Neural crest cell (in vitro differentiated cells): ENCODE measurements around the gene TNIK. TPM values are rescaled to one million over a fixed set of nuclear protein-coding genes. Genes with fewer than 3 reads are reported as not detected.

Experiments
- DNase-seq: peaks from one replicate; pipeline ENCODE4 v3.0.0; 2021; ENCODE audit warnings: low read depth, mixed read lengths, low spot score
- H3K27ac Mint-ChIP-seq: one replicate; pipeline ENCODE4 v1.8.0; 2021; ENCODE audit warnings: mild to moderate bottlenecking, mixed read lengths; ENCODE audit not compliant: unreplicated experiment
- H3K27me3 Mint-ChIP-seq: 2 replicates; pipeline ENCODE4 v1.8.0; 2021; ENCODE audit warnings: low read depth, mild to moderate bottlenecking, mixed read lengths
- H3K36me3 Mint-ChIP-seq: 2 replicates; pipeline ENCODE4 v1.8.0; 2021; ENCODE audit warnings: low read depth, mild to moderate bottlenecking, mixed read lengths
- H3K4me1 Mint-ChIP-seq: 2 replicates; pipeline ENCODE4 v1.8.0; 2021; ENCODE audit warnings: mixed read lengths
- H3K4me3 Mint-ChIP-seq: one replicate; pipeline ENCODE4 v1.8.0; 2021; ENCODE audit warnings: mild to moderate bottlenecking, mixed read lengths
- H3K9me3 Mint-ChIP-seq: 2 replicates; pipeline ENCODE4 v1.8.0; 2021; ENCODE audit warnings: mixed read lengths
- CTCF ChIP-seq: fragments of 200-600 bp; sonication (generic); conservative IDR thresholded peaks from 2 replicates; pipeline ENCODE4 v1.5.0; 2021; ENCODE audit warnings: antibody characterized with exemption, mild to moderate bottlenecking
- total RNA-seq: library from RNA; stranded (reverse); gene quantifications from 2 replicates; pipeline ENCODE4 v1.2.1, GENCODE V29; 2021

TNIK gene
- total RNA-seq, 1 donor from 2014 or later: 32.3 TPM

- H3K9me3 Mint-ChIP-seq: no peaks in the 10 kb centered on the region
- no peak for DNase-seq
- no peak for TF ChIP-seq CTCF
- peaks cover 27% of the 10 kb centered on the region for H3K36me3 Mint-ChIP-seq
- H3K27ac Mint-ChIP-seq: no peak overlapping the region
- H3K4me3 Mint-ChIP-seq: no peak overlapping the region
- no peaks in the 10 kb centered on the region for H3K27me3 Mint-ChIP-seq
- no peaks in the 10 kb centered on the region for H3K4me1 Mint-ChIP-seq
These were observed 360.3 kb downstream of the TNIK start for GRCh38 chr3:171099911-171100310.

GRCh38 chr3:171095063-171095462 is 365.1 kb downstream of the TNIK start:
- DNase-seq: no peak
- H3K9me3 Mint-ChIP-seq: no peaks in the 10 kb centered on the region
- H3K4me1 Mint-ChIP-seq: peaks cover 17% of the 10 kb centered on the region
- no peak overlapping the region for H3K27ac Mint-ChIP-seq
- H3K36me3 Mint-ChIP-seq: peaks cover 29% of the 10 kb centered on the region
- no peak overlapping the region for H3K4me3 Mint-ChIP-seq
- TF ChIP-seq CTCF: no peak
- no peaks in the 10 kb centered on the region for H3K27me3 Mint-ChIP-seq

- no peaks in the 10 kb centered on the region for H3K9me3 Mint-ChIP-seq
- H3K36me3 Mint-ChIP-seq: peaks cover 31% of the 10 kb centered on the region
- no peak for DNase-seq
- no peak overlapping the region for H3K27ac Mint-ChIP-seq
- H3K4me1 Mint-ChIP-seq: peaks cover 24% of the 10 kb centered on the region
- H3K4me3 Mint-ChIP-seq: no peak overlapping the region
- H3K27me3 Mint-ChIP-seq: no peaks in the 10 kb centered on the region
- TF ChIP-seq CTCF: no peak
These were observed 365.8 kb downstream of the TNIK start for GRCh38 chr3:171094411-171094810.

- no peak for DNase-seq
- H3K27ac Mint-ChIP-seq: no peak overlapping the region
- H3K36me3 Mint-ChIP-seq: peaks cover 25% of the 10 kb centered on the region
- no peak overlapping the region for H3K4me3 Mint-ChIP-seq
- no peaks in the 10 kb centered on the region for H3K27me3 Mint-ChIP-seq
- no peak for TF ChIP-seq CTCF
- H3K4me1 Mint-ChIP-seq: peaks cover 32% of the 10 kb centered on the region
- no peaks in the 10 kb centered on the region for H3K9me3 Mint-ChIP-seq
These were observed 366.7 kb downstream of the TNIK start for GRCh38 chr3:171093462-171093861.

GRCh38 chr3:171092467-171092911 is 367.7 kb downstream of the TNIK start:
- Mint-ChIP-seq H3K9me3 (no peaks in the 10 kb centered on the region), H3K27me3 (no peaks in the 10 kb centered on the region), H3K4me1 (peaks cover 32% of the 10 kb centered on the region), H3K27ac (no peak overlapping the region), H3K36me3 (peaks cover 23% of the 10 kb centered on the region), H3K4me3 (no peak overlapping the region)
- DNase-seq: no peak
- no peak for TF ChIP-seq CTCF

- no peak overlapping the region for H3K27ac Mint-ChIP-seq
- H3K4me3 Mint-ChIP-seq: no peak overlapping the region
- peaks cover 18% of the 10 kb centered on the region for H3K36me3 Mint-ChIP-seq
- H3K27me3 Mint-ChIP-seq: no peaks in the 10 kb centered on the region
- H3K4me1 Mint-ChIP-seq: peaks cover 32% of the 10 kb centered on the region
- DNase-seq: no peak
- TF ChIP-seq CTCF: no peak
- no peaks in the 10 kb centered on the region for H3K9me3 Mint-ChIP-seq
These were observed 369.9 kb downstream of the TNIK start for GRCh38 chr3:171090321-171090720.
